ENCODE data around the gene SACM1L. TPM values are rescaled to one million over a fixed set of nuclear protein-coding genes. Genes with fewer than 3 reads are reported as not detected.
"Not testable (repeated sequence)": the region's sequence is repeated elsewhere in the genome, so short reads cannot be mapped to it uniquely, and the experiment has no call there.

SACM1L gene
- polyA plus RNA-seq, 4 donors: 54.2 to 82.9 (median 64.6) TPM

DNA sequence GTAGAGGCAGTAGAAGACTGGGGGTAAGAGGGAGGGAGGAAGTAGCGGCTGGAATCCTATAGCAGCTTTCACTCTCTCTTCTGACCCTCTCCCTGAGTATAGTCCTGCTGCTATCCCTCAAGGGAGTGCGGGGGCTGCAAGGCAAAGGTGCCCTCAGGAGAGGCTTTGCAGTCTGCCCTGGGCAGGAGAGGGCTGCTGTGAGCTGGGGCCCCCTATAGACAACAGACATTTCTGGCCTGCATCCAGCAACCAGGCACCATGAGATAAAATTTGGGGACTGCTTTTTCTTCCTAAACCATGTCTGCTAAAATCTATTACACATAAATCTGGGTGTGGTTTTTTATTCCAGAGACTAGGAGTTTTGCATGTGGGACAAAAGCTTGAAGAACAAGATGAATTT, 48.0 kb downstream of the SACM1L start:
- no peak for DNase-seq (ENCODE audit: low read depth in 4 of 4, low spot score in 2 of 4)

GRCh38 chr3:45739991-45740390, 50.8 kb downstream of the SACM1L start:
- no peak for DNase-seq (ENCODE audit: low read depth in 4 of 4, low spot score in 2 of 4)

GRCh38 chr3:45741247-45741646, 52.1 kb downstream of the SACM1L start:
- no peak for DNase-seq (ENCODE audit: low read depth in 4 of 4, low spot score in 2 of 4)

GRCh38 chr3:45741742-45742460, 52.7 kb downstream of the SACM1L start:
- DNase-seq (ENCODE audit: low read depth in 4 of 4, low spot score in 2 of 4): no peak

DNA sequence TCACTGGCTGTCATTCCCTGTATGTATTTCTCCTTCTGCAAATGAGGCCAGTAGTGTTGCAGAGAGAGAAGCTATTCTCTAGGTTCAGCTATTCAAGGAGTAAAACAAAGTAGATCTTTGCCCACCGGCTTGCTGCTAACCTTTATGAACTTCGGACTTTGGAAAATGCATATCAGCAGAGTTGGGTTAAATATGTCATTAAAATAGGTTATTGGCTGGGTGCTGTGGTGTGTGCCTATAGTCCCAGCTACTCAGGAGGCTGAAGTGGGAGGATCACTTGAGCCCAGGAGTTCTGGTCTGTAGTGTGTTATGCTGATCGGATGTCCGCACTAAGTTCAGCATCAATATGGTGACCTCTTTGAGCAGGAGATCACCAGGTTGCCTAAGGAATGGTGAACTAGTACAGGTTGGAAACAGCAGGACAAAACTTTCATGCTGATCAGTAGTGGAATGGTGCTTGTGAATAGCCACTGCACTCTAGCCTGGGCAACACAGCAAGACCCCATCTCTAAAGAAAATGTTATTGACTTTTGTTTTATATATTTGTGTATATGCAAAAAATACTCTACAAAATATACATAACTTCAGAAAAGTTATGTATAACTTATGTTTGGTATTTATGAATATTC, 53.4 kb downstream of the SACM1L start:
- no peak for DNase-seq (ENCODE audit: low read depth in 4 of 4, low spot score in 2 of 4)

- DNase-seq (ENCODE audit: low read depth in 4 of 4, low spot score in 2 of 4): no peak
These were observed 57.1 kb downstream of the SACM1L start for GRCh38 chr3:45746165-45746776.

GRCh38 chr3:45746777-45747622, 57.8 kb downstream of the SACM1L start:
- DNase-seq (ENCODE audit: low read depth in 4 of 4, low spot score in 2 of 4): no peak

DNA sequence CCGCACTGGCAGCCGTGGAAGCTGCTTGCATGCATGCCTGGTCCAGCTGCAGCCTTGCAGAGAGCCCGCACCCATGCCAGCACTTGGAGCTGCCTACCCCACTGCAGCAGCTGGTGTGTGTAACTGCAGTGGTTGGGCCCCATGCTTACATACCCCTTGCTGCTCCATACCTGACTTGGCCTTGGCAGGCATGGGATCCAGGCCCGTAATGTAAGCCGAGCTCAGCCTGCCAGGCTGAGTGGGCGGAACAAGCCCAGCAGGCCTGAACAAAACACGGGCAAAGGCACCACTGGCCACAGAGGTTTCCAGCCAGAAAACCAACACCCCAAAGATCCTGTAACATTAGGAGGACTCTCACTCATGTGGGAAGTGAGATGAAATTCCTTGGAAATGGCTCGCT, 58.9 kb downstream of the SACM1L start:
- no peak for DNase-seq (ENCODE audit: low read depth in 4 of 4, low spot score in 2 of 4)

DNA sequence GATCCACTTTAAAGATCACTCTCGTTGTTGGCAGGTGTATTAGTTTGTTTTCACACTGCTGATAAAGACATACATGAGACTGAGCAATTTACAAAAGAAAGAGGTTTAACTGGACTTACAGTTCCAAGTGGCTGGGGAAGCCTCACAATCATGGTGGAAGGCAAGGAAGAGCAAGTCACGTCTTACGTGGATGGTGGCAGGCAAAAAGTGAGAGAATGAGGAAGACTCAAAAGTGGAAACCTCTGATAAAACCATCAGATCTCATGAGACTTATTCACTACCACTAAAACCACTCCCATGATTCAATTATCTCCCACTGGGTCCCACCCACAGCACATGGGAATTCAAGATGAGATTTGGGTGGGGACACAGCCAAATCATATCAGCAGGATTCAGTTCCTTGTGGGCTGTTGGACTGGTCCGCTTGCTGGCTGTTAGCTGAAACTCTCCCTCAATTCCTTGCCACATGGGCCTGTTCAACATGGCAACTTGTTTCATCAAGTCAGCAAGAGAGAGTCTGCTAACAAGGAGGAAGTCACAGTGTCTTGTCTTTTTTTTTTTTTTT, 59.9 kb downstream of the SACM1L start:
- DNase-seq (ENCODE audit: low read depth in 4 of 4, low spot score in 2 of 4): not testable (repeated sequence)

DNA sequence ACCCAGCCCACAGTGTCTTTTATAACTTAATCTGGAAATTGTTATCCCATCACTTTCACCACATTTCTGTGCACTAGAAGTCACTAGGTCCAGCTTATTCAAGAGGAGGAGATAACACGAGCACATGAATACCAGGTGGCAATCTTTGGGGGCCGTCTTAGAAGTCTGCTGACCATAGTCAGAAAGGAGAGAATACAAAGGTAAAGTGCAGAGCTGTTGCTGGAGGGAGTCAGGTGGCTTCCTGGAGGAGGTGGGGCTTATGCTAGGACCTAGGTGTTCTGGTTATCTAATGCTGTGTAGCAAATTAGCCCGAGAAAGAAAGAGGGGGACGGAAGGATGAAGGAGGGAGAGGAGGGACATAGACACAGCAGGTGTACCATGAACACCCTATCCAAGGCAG, 60.7 kb downstream of the SACM1L start:
- DNase-seq (ENCODE audit: low read depth in 4 of 4, low spot score in 2 of 4): no peak

DNA sequence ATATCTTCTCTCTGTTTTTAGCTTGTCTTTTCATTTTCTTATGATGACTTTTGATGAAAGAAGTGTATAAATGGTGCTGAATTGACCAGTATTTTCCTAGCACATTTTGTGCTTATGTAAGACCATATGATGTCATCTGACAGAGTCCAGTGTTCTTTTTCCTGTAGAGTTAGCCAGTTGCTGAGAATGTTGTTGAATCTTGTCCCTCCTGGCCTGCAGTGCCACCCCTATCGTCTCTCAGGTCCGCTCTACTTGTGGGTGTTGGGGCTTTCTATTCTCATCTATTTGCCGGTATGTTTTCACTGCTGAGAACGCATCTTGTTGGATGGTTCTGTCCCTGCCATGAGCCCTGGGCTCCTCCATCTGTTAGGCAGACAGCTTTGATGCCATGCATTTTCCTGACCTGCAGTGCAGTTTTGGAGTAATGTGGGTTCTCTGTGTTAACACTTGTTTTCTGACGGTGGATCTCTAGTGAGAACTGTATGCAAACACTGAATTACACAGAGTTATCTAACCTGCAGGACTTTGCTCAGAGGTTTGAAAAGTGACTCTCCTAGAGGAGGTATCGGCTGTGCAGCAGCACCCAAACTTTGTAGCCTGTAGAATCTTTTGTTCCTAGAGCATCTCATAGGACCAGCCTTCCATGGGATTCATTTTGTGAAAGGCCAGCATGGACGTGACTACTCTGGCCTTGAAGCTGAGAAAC, 62.5 kb downstream of the SACM1L start:
- DNase-seq (ENCODE audit: low read depth in 4 of 4, low spot score in 2 of 4): no peak

DNA sequence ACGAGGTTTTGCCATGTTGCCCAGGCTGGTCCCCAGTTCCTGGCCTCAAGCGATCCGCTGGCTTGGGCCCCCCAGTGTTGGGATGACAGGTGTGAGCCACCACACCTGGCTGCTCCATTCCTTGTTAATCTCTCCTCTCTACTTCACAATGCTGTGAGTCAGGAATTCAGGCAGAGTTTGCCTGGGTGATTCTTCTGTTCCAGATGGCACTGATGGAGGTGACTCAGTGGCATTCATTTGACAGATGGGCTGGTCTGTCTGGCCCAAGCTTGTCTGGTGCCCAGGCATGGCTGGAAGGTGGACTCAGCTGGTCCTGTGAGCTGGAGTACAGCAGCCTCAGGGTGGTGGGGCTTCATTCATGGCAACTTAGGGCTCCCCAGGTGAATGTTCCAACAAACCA, 63.9 kb downstream of the SACM1L start:
- DNase-seq (ENCODE audit: low read depth in 4 of 4, low spot score in 2 of 4): no peak

GRCh38 chr3:45754461-45754860, 65.3 kb downstream of the SACM1L start:
- DNase-seq (ENCODE audit: low read depth in 4 of 4, low spot score in 2 of 4): no peak

DNA sequence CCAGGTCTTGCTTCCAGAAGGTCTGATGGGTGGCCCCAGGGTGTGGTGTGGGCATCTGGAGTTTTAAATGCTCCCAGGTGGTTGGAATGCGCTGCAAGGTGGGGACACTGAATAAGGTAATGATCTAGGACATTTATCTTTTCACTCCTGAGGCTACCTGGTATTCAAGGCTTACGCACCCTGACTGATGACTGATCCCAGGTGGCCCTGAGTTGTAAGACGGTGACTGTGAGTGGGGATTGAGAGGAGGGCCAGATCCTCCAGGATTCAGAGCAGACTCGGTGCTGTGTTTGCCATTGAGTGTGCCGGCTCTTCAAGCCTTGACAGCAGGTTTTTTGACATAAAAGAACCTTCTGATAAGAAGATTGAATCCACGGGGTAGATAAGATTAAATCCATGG, 66.9 kb downstream of the SACM1L start:
- DNase-seq (ENCODE audit: low read depth in 4 of 4, low spot score in 2 of 4): no peak

- DNase-seq (ENCODE audit: low read depth in 4 of 4, low spot score in 2 of 4): not testable (repeated sequence)
These were observed 67.9 kb downstream of the SACM1L start for GRCh38 chr3:45757141-45757540.

DNA sequence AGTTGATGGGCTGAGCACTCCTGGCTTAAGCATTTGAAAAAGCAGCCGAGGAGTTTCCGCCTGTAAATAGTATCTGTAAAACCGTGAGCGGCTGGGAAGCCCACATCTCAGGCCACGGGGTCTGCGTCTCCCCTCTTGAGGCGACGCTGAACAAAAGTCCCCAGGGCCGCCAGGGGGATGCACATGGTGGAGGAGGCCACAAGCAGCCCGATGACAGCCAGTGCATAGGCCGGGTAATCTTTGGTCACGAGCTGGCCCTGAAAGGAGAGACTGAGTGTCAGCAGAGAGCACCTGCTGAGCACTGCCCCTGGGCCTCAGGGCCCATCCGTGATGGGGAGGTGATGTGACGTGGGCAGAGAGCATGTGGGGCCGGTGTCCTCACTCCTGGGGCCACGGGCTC, 69.7 kb downstream of the SACM1L start:
- DNase-seq (ENCODE audit: low read depth in 4 of 4, low spot score in 2 of 4): no peak

- DNase-seq (ENCODE audit: low read depth in 4 of 4, low spot score in 2 of 4): no peak
These were observed 70.7 kb downstream of the SACM1L start for GRCh38 chr3:45759851-45760250.

DNA sequence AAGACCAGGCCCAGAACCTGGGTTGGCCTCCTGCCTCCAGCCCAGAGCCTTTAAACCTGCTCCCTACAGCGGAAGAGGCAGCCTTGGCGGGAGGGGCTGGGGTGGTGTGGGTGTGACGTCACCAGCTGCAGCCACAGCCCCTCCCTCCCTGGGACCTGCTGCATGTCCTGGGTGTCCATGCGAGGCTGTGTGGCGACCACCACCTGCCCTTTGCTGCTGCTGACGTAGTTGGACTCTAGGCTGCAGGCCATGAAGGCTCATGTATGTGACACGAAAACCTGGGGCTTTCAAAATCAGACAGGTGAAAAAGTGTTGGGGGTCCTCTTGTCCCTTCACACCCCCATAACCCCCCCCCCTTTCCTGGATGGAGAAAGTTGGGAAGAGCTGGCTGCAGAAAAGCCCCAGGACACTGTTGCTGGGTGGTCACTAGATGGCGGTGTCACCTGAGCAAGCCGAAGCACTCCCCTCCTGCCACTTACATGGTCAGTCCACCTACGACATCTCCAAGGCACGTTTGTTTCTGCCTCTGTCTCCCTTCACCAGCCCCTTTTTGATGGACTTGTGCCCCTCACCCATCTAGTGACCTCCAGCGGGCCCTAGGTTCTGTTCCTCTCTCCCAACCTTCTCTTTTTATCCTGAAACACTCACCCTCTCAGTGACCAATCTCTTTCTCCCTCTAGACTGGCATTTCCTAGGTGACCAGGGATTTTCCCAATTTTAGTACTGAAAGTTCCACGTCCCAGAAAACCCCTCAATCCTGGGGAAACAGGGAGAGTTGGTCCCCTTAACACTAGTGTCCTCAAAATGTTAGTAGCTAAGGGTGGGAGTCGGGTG, 71.9 kb downstream of the SACM1L start:
- DNase-seq (ENCODE audit: low read depth in 4 of 4, low spot score in 2 of 4): peak in 2 of 4 donors; percentile 23 to 27

DNA sequence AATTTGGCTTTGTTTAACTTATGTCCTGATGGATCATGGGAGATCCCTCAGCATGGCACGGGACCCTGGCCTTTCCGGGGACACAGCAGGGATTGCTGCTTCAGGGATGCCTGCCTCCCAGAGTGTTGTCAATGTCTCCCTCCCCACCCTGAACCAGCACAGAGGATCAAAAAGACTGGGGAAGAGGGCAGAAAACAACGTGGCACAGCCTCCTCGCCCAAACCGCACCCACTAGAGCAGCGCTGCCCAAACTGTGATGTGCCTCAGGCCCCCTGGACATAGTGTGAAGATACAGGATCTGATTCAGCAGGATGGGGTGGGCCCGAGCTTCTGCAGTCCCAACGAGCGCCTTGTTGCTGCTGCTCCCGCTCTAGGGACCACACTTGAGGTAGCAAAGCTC, 72.6 kb downstream of the SACM1L start:
- DNase-seq (ENCODE audit: low read depth in 4 of 4, low spot score in 2 of 4): no peak
